Gastroesophageal sphincter (tissue), 3 donors: Measurements from ENCODE around the gene ERG.

Source experiments
- EP300 ChIP-seq: sonication (generic); formaldehyde crosslinking; IDR thresholded peaks from one replicate; pipeline ENCODE4 v1.6.1; 2017; ENCODE audit warnings: antibody characterized with exemption, mild to moderate bottlenecking
- POLR2A ChIP-seq, 2 donors: fragments of 450-650 bp; IDR thresholded peaks; one replicate each; pipeline ENCODE4 v1.6.1; 2017; ENCODE audit warnings: antibody characterized with exemption in 2 of 2, mild to moderate bottlenecking in 2 of 2, moderate library complexity in 1 of 2
- POLR2AphosphoS5 ChIP-seq: sonication (generic); formaldehyde crosslinking; IDR thresholded peaks from one replicate; pipeline ENCODE4 v1.6.1; 2017; ENCODE audit warnings: antibody characterized with exemption
- TF ChIP-seq, protein P1 (sequence below), 4 experiments: fragments of 200-600 bp in 2 of 4; fragments of 450-650 bp in 2 of 4; sonication (generic) in 1 of 4; IDR thresholded peaks; one replicate each; pipeline ENCODE4 v1.5.1; 2017 to 2019; ENCODE audit warnings: antibody characterized with exemption in 4 of 4, mild to moderate bottlenecking in 2 of 4, moderate library complexity in 2 of 4

DNA sequence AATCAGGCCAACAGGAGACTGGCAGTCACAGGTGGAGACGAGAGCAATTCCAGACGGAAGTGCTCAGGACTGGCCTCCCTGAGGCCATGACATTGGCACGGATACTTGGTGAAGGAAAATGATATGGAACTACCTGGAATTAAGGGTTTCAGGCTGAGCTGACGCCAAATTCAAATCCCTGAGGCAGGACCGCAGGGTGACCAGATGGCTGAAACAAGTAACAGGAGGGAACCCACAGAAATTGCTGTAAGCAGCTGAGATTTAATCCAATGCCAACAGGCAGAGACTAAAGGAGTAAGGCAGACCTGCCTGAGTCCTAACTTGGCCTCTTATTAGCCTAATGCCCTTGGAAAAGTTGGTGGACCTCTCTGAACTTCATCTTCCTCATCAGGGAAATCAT, 76.2 kb downstream of the ERG start:
- TF ChIP-seq, protein P1, sequence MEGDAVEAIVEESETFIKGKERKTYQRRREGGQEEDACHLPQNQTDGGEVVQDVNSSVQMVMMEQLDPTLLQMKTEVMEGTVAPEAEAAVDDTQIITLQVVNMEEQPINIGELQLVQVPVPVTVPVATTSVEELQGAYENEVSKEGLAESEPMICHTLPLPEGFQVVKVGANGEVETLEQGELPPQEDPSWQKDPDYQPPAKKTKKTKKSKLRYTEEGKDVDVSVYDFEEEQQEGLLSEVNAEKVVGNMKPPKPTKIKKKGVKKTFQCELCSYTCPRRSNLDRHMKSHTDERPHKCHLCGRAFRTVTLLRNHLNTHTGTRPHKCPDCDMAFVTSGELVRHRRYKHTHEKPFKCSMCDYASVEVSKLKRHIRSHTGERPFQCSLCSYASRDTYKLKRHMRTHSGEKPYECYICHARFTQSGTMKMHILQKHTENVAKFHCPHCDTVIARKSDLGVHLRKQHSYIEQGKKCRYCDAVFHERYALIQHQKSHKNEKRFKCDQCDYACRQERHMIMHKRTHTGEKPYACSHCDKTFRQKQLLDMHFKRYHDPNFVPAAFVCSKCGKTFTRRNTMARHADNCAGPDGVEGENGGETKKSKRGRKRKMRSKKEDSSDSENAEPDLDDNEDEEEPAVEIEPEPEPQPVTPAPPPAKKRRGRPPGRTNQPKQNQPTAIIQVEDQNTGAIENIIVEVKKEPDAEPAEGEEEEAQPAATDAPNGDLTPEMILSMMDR (IDR thresholded peaks at IDR 0.05): no peak
- no peak for TF ChIP-seq POLR2A (IDR thresholded peaks at IDR 0.05)
- TF ChIP-seq EP300: no peak
- TF ChIP-seq POLR2AphosphoS5: no peak
